Endothelial cell (in vitro differentiated cells): ENCODE results near the gene NFKB1. TPM values are rescaled to one million over a fixed set of nuclear protein-coding genes. Genes with fewer than 3 reads are reported as not detected.

Experiments used
- DNase-seq: peaks from one replicate; pipeline ENCODE4 v3.0.0; 2021; ENCODE audit warnings: low spot score
- H3K27ac Mint-ChIP-seq: one replicate; pipeline ENCODE4 v1.8.0; 2021; ENCODE audit warnings: mixed read lengths, inconsistent platforms; ENCODE audit not compliant: unreplicated experiment
- H3K27me3 Mint-ChIP-seq: one replicate; pipeline ENCODE4 v1.8.0; 2021; ENCODE audit warnings: mild to moderate bottlenecking, moderate library complexity, mixed read lengths, inconsistent platforms; ENCODE audit not compliant: unreplicated experiment
- H3K36me3 Mint-ChIP-seq: one replicate; pipeline ENCODE4 v1.8.0; 2021; ENCODE audit warnings: mild to moderate bottlenecking, low read depth, mixed read lengths, inconsistent platforms; ENCODE audit not compliant: unreplicated experiment
- H3K4me1 Mint-ChIP-seq: one replicate; pipeline ENCODE4 v1.8.0; 2021; ENCODE audit warnings: mild to moderate bottlenecking, mixed read lengths, inconsistent platforms; ENCODE audit not compliant: unreplicated experiment
- H3K4me3 Mint-ChIP-seq: one replicate; pipeline ENCODE4 v1.8.0; 2021; ENCODE audit warnings: mild to moderate bottlenecking, mixed read lengths, inconsistent platforms; ENCODE audit not compliant: unreplicated experiment
- H3K9me3 Mint-ChIP-seq: one replicate; pipeline ENCODE4 v1.8.0; 2021; ENCODE audit warnings: mixed read lengths, inconsistent platforms; ENCODE audit not compliant: unreplicated experiment
- CTCF ChIP-seq: fragments of 200-600 bp; sonication (generic); IDR thresholded peaks from one replicate; pipeline ENCODE4 v1.5.0; 2021; ENCODE audit warnings: antibody characterized with exemption; ENCODE audit not compliant: unreplicated experiment
- total RNA-seq: library from RNA; stranded (reverse); fragmentation: NEBNext Ultra II Directional; extraction: Animal tissue kit (Norgen Biotek cat#: 25700); gene quantifications from one replicate; pipeline ENCODE4 v1.2.1, GENCODE V29; 2021; ENCODE audit not compliant: unreplicated experiment

The NFKB1 gene
- total RNA-seq, 1 donor from 2014 or later: 26.0 TPM

DNA sequence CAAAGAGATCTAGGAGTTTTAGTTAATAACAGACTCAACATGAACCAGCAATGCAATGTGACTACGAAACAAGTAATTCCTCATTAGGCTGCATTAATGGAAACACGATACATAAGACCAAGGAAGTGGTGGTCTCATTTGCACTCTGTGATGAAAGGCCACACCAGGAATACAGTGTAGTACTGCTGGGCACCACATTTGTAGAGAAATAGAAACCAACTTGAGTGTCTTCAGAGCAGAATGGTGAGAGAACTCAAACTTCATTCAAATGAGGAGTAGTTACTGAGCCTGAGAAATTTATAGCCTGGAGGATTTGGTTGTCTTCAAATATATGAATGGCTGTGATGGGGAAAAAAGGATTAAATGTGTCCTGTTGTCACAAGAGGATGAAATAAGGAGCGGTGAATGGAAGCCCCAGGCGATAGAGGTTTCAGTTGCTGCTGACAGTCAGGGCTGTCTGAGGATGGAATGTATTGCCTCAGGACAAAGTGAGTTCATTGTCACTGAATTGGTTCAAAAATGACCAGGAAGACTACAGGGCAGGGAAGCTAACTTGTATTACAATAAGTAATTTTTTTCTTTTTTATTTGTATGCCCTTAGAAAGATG lies 50.9 kb downstream of the NFKB1 start:
- Mint-ChIP-seq H3K27me3 (peaks cover 1% of the 10 kb centered on the region), H3K36me3 (no peaks in the 10 kb centered on the region), H3K27ac (no peak overlapping the region), H3K4me3 (no peak overlapping the region), H3K4me1 (peaks cover 10% of the 10 kb centered on the region), H3K9me3 (no peaks in the 10 kb centered on the region)
- DNase-seq: no peak
- no peak for TF ChIP-seq CTCF

DNA sequence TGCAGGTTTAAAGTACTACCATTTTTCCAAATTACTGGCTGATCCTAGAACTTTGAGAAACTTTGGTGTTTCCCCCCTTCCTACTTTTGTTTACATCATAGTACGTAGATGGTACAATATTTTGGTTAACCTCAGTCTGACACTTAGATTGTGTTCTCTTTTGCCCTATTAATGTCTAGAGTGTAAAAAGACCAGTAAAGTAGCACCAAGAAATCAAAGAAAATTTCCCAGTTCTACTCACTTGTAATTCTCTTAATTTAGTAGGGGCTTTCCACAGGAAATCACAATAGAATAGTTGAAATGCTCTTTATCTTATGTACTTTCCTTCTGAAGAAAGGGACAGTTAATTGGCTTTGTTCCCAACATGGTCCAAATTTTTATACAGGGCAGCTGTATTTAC lies 51.6 kb downstream of the NFKB1 start:
- H3K36me3 Mint-ChIP-seq: no peaks in the 10 kb centered on the region
- no peak for TF ChIP-seq CTCF
- H3K9me3 Mint-ChIP-seq: no peaks in the 10 kb centered on the region
- peaks cover 1% of the 10 kb centered on the region for H3K27me3 Mint-ChIP-seq
- H3K4me1 Mint-ChIP-seq: peaks cover 10% of the 10 kb centered on the region
- no peak for DNase-seq
- no peak overlapping the region for H3K4me3 Mint-ChIP-seq
- H3K27ac Mint-ChIP-seq: no peak overlapping the region

GRCh38 chr4:102553982-102554381 lies 52.8 kb downstream of the NFKB1 start:
- Mint-ChIP-seq H3K36me3 (no peaks in the 10 kb centered on the region), H3K4me3 (no peak overlapping the region), H3K27ac (no peak overlapping the region), H3K4me1 (peaks cover 10% of the 10 kb centered on the region), H3K9me3 (no peaks in the 10 kb centered on the region), H3K27me3 (no peaks in the 10 kb centered on the region)
- DNase-seq: no peak
- no peak for TF ChIP-seq CTCF

GRCh38 chr4:102554482-102554881 lies 53.3 kb downstream of the NFKB1 start:
- DNase-seq: no peak
- no peaks in the 10 kb centered on the region for H3K9me3 Mint-ChIP-seq
- H3K4me1 Mint-ChIP-seq: peaks cover 10% of the 10 kb centered on the region
- H3K4me3 Mint-ChIP-seq: no peak overlapping the region
- H3K27ac Mint-ChIP-seq: no peak overlapping the region
- no peaks in the 10 kb centered on the region for H3K27me3 Mint-ChIP-seq
- H3K36me3 Mint-ChIP-seq: no peaks in the 10 kb centered on the region
- no peak for TF ChIP-seq CTCF

GRCh38 chr4:102554992-102555391 lies 53.8 kb downstream of the NFKB1 start:
- DNase-seq: no peak
- H3K36me3 Mint-ChIP-seq: no peaks in the 10 kb centered on the region
- H3K4me1 Mint-ChIP-seq: peaks cover 10% of the 10 kb centered on the region
- H3K9me3 Mint-ChIP-seq: no peaks in the 10 kb centered on the region
- no peak overlapping the region for H3K27ac Mint-ChIP-seq
- no peaks in the 10 kb centered on the region for H3K27me3 Mint-ChIP-seq
- TF ChIP-seq CTCF: no peak
- no peak overlapping the region for H3K4me3 Mint-ChIP-seq
